Effector CD4-positive, alpha-beta T cell (primary cell): ENCODE data around the gene TDP2.
"Not testable (repeated sequence)": the region's sequence is repeated elsewhere in the genome, so short reads cannot be mapped to it uniquely, and the experiment has no call there.

Source experiments
- DNase-seq: peaks from one replicate; pipeline ENCODE4 v3.0.0-alpha.2; 2020

The TDP2 gene

DNA sequence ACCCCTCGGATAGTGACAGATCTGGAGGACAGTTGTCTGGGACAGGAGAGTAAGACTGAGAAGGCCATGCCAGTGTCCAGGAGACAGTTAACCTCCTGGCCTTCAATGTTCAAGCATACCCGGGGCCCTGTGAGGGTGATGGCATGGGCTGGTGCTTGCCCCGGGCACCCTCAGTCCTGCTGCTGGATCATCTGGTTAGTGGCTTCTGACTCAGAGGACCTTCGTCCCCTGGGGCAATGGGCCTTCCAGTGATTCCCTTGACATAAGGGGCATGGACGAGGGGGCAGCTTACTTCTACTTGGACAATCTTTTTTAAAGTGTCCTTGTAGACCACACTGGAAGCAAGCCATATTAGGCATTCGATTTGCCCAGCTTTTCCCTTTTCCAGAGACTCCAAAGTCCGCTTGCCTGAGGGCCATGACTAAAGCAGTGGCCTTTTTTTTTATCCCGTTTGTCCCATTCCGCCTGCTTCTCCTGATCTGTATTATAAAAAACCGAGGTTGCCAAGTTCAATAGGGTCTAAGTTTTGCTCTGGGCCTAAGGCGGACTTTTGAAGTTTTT is 12.2 kb upstream of the TDP2 start:
- not testable (repeated sequence) for DNase-seq

- DNase-seq, result no peak
These were observed 6.9 kb upstream of the TDP2 start for GRCh38 chr6:24673625-24674024.

GRCh38 chr6:24672620-24673182 is 6.0 kb upstream of the TDP2 start:
- DNase-seq, result no peak

GRCh38 chr6:24671077-24671476 is 4.4 kb upstream of the TDP2 start:
- not testable (repeated sequence) for DNase-seq

- DNase-seq, result not testable (repeated sequence)
These were observed 3.8 kb upstream of the TDP2 start for GRCh38 chr6:24670492-24670891.

DNA sequence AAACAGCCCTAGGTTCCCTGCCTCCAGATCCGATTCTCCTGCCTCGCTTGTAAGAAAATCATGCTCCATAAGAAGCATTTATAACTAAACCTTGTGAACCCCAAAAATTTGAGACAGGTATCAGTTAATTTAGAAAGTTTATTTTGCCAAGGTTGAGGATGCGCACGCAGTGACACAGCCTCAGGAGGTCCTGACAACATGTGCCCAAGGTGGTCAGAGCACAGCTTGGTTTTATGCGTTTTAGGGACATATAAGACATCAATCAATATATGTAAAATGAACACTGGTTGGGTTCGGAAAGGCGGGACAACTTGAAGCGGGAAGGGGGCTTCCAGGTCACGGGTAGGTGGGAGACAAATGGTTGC is 2.3 kb upstream of the TDP2 start:
- no peak for DNase-seq

- DNase-seq, result not testable (repeated sequence)
These were observed 1.6 kb upstream of the TDP2 start for GRCh38 chr6:24668066-24668996.

- no peak for DNase-seq
These were observed 692 bp upstream of the TDP2 start for GRCh38 chr6:24667378-24667803.

GRCh38 chr6:24666097-24666640 is 530 bp downstream of the TDP2 start:
- DNase-seq, result no peak

- DNase-seq, result no peak
These were observed 2.4 kb downstream of the TDP2 start for GRCh38 chr6:24664046-24664987.

DNA sequence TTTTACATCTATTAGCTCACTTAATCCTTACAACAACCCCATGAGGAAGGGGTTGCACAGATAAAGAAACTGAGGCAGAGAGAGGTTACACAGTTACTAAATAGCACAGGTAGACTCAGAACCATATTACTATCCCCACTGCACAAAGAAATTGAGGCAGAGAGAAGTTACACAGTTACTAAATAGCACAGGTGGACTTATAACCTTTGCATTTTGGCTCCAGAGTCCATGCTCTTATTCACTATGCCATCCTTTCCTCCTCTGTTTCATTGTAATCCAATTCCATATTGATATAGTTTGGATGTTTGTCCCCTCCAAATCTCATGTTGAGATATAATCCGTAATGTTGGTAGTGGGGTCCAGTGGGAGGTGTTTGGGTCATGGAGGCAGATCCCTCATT is 3.5 kb downstream of the TDP2 start:
- DNase-seq, result no peak

GRCh38 chr6:24662236-24662635 is 4.5 kb downstream of the TDP2 start:
- DNase-seq, result no peak

DNA sequence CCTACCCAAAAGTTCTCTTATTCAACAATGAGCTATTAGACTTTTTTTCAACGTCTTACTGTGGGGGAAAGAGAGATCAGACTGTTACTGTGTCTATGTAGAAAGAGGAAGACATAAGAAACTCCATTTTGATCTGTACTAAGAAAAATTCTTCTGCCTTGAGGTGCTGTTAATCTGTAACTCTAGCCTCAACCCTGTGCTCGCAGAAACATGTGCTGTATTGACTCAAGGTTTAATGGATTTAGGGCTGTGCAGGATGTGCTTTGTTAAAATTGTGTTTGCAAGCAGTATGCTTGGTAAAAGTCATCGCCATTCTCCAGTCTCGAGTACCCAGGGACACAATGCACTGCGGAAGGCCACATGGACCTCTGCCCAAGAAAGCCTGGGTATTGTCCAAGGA is 4.9 kb downstream of the TDP2 start:
- DNase-seq, result not testable (repeated sequence)

- DNase-seq, result no peak
These were observed 6.6 kb downstream of the TDP2 start for GRCh38 chr6:24660105-24660504.

- no peak for DNase-seq
These were observed 7.1 kb downstream of the TDP2 start for GRCh38 chr6:24659561-24659960.

GRCh38 chr6:24658573-24659560 is 7.8 kb downstream of the TDP2 start:
- no peak for DNase-seq

DNA sequence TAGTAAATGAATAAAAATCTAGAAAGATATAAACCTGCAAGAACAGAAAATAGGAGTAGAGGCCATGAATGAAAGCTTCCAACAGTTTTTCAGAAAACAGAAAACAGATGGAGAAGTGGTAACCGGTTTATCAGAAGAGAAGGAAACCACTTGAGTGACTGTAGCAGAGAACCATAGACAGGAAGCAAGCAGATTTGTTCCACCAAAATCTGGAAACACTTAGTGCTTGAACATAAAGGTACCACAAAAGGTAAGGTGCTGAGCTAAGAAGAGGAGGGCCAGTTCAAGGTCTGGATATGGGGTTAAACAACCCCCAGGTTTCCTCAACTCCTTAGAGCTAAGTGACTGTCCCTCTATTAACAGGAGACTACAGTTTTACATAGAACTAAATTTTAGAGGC is 11.5 kb downstream of the TDP2 start:
- DNase-seq, result no peak

DNA sequence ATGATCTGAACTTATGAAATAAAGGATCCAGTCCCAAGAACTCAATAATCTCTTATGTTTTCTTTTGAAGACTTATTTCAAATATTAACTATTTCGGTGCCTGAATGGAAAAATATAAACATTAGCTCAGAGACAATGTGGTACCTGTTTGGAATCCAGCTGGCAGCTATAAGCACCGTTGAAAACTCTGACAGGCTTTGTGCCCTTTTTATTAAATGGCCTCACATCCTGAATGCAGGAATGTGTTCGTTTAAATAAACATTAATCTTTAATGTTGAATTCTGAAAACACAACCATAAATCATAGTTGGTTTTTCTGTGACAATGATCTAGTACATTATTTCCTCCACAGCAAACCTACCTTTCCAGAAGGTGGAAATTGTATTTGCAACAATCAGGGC is 16.3 kb downstream of the TDP2 start:
- no peak for DNase-seq

- no peak for DNase-seq
These were observed 17.0 kb downstream of the TDP2 start for GRCh38 chr6:24649691-24650090.

GRCh38 chr6:24648276-24648675 is 18.4 kb downstream of the TDP2 start:
- DNase-seq, result no peak

DNA sequence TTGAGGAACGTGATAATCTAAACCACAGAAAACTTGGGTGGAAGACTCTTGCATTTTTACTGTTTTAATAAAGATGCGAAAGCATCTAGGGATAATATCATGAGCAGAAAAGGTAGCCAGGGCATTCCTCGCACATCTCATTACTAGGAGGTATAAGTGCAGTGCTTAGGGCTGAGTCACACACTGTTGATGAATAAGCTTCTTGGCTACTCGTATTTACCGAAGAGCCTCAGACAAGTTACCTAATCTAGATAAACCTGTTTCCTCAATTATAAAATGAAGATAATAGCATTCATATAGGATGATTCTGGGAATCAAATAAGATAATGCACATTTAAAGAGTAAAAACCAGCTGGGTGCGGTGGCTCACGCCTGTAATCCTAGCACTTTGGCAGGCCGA is 19.9 kb downstream of the TDP2 start:
- no peak for DNase-seq
